GM18519 (cell line): Measurements from ENCODE around the gene PHF19.

Experiments
- ATAC-seq: cut with Tn5 transposase; IDR thresholded peaks from one replicate; pipeline ENCODE4 v1.9.1; 2021; ENCODE audit warnings: mild to moderate bottlenecking, moderate library complexity; ENCODE audit not compliant: unreplicated experiment, low FRiP score

PHF19 gene

GRCh38 chr9:120914396-120914795 lies 37.4 kb upstream of the PHF19 start:
- ATAC-seq: no peak

- no peak for ATAC-seq
These were observed 36.8 kb upstream of the PHF19 start for GRCh38 chr9:120913647-120914264.

- ATAC-seq: no peak
These were observed 36.1 kb upstream of the PHF19 start for GRCh38 chr9:120912958-120913646.

- no peak for ATAC-seq
These were observed 34.4 kb upstream of the PHF19 start for GRCh38 chr9:120911295-120911837.

- ATAC-seq: no peak
These were observed 33.7 kb upstream of the PHF19 start for GRCh38 chr9:120910643-120911042.

GRCh38 chr9:120909904-120910303 lies 32.9 kb upstream of the PHF19 start:
- no peak for ATAC-seq

- ATAC-seq: no peak
These were observed 28.6 kb upstream of the PHF19 start for GRCh38 chr9:120905315-120906164.

GRCh38 chr9:120904978-120905301 lies 28.0 kb upstream of the PHF19 start:
- no peak for ATAC-seq

GRCh38 chr9:120904061-120904977 lies 27.3 kb upstream of the PHF19 start:
- no peak for ATAC-seq

- no peak for ATAC-seq
These were observed 25.9 kb upstream of the PHF19 start for GRCh38 chr9:120902569-120903535.

- ATAC-seq: no peak
These were observed 25.0 kb upstream of the PHF19 start for GRCh38 chr9:120901755-120902568.

GRCh38 chr9:120900824-120901223 lies 23.8 kb upstream of the PHF19 start:
- ATAC-seq: no peak

- ATAC-seq: no peak
These were observed 22.6 kb upstream of the PHF19 start for GRCh38 chr9:120899490-120900068.

GRCh38 chr9:120898396-120898795 lies 21.4 kb upstream of the PHF19 start:
- no peak for ATAC-seq

GRCh38 chr9:120895951-120896350 lies 19.0 kb upstream of the PHF19 start:
- ATAC-seq: no peak

GRCh38 chr9:120894321-120895148 lies 17.5 kb upstream of the PHF19 start:
- no peak for ATAC-seq
